Activated T-helper 17 cell treated with anti-CD3 and anti-CD28 coated beads, Interleukin-2, amount 50 U/mL, for 72 hours (primary cell): Measurements from ENCODE around the gene SLC24A1. TPM values are rescaled to one million over a fixed set of nuclear protein-coding genes. Genes with fewer than 3 reads are reported as not detected.
A peak's percentile ranks its signal among the peaks of the same experiment; 100 is the strongest.

Experiments
- ATAC-seq: fragments of 150-1000 bp; cut with Tn5 transposase; replicated peaks from 2 replicates; pipeline ENCODE4 v1.10.0; 2021; ENCODE audit warnings: mild to moderate bottlenecking, moderate library complexity
- H3K27ac Mint-ChIP-seq: one replicate; pipeline ENCODE4 v1.8.0; 2022; ENCODE audit warnings: mixed read lengths
- H3K27me3 Mint-ChIP-seq: one replicate; pipeline ENCODE4 v1.8.0; 2022; ENCODE audit warnings: mixed read lengths
- H3K36me3 Mint-ChIP-seq: one replicate; pipeline ENCODE4 v1.8.0; 2022; ENCODE audit warnings: low read depth, mild to moderate bottlenecking, mixed read lengths
- H3K4me1 Mint-ChIP-seq: one replicate; pipeline ENCODE4 v1.8.0; 2022; ENCODE audit warnings: mixed read lengths
- H3K4me3 Mint-ChIP-seq: one replicate; pipeline ENCODE4 v1.8.0; 2022; ENCODE audit warnings: mild to moderate bottlenecking, mixed read lengths
- H3K9me3 Mint-ChIP-seq: one replicate; pipeline ENCODE4 v1.8.0; 2022; ENCODE audit warnings: mixed read lengths
- total RNA-seq, 2 donors: library from RNA; stranded (reverse); gene quantifications; one replicate each; pipeline ENCODE4 v1.2.3, GENCODE V29; 2022

Gene SLC24A1
- total RNA-seq, 2 donors from 2014 or later: 2.9 to 3.3 TPM

DNA sequence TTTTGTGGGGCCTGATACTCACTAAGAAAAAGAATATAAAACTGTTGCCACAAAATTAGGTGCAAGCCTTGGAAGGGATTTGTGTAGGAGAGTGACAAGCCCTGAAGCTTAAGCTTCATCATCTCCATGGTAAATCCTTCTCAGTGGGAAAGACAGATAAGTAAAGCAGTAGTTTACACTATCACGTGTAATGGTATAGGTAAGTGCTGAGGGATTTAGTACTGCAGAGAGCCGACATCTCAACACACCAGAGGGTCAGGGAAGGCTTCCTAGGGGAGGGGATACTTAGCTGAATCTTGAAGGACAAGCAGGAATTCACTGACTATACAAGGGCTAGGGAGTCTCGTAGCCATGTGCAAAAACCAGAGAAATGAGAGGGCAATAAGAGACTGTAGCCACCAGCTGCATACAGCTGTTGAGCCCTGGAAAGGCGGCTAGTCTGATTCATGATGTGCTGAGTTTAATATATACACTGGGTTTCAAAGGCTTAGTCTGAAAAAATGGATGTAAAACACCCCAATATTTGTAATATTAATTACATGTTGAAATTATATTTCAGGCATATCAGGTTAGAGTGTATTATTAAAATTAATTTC lies 11.1 kb downstream of the SLC24A1 start:
- Mint-ChIP-seq H3K27ac (no peak overlapping the region), H3K9me3 (no peaks in the 10 kb centered on the region), H3K4me3 (no peak overlapping the region), H3K27me3 (no peaks in the 10 kb centered on the region), H3K4me1 (peaks cover 7% of the 10 kb centered on the region), H3K36me3 (no peaks in the 10 kb centered on the region)
- ATAC-seq: no peak

- no peak overlapping the region for H3K27ac Mint-ChIP-seq
- no peaks in the 10 kb centered on the region for H3K36me3 Mint-ChIP-seq
- H3K9me3 Mint-ChIP-seq: no peaks in the 10 kb centered on the region
- H3K4me1 Mint-ChIP-seq: peaks cover 11% of the 10 kb centered on the region
- H3K4me3 Mint-ChIP-seq: no peak overlapping the region
- ATAC-seq: no peak
- no peaks in the 10 kb centered on the region for H3K27me3 Mint-ChIP-seq
Measured at GRCh38 chr15:65633752-65634151, 12.0 kb downstream of the SLC24A1 start.

- no peaks in the 10 kb centered on the region for H3K36me3 Mint-ChIP-seq
- no peak for ATAC-seq
- H3K9me3 Mint-ChIP-seq: no peaks in the 10 kb centered on the region
- no peaks in the 10 kb centered on the region for H3K27me3 Mint-ChIP-seq
- H3K4me1 Mint-ChIP-seq: peaks cover 13% of the 10 kb centered on the region
- no peak overlapping the region for H3K4me3 Mint-ChIP-seq
- no peak overlapping the region for H3K27ac Mint-ChIP-seq
Measured at GRCh38 chr15:65634356-65634755, 12.6 kb downstream of the SLC24A1 start.

GRCh38 chr15:65638109-65638508 lies 16.4 kb downstream of the SLC24A1 start:
- no peaks in the 10 kb centered on the region for H3K36me3 Mint-ChIP-seq
- peak overlapping the region; percentile 39 for H3K27ac Mint-ChIP-seq
- no peak for ATAC-seq
- H3K9me3 Mint-ChIP-seq: no peaks in the 10 kb centered on the region
- H3K4me3 Mint-ChIP-seq: peak overlapping the region; percentile 34
- peaks cover 6% of the 10 kb centered on the region for H3K4me1 Mint-ChIP-seq
- no peaks in the 10 kb centered on the region for H3K27me3 Mint-ChIP-seq

- H3K27me3 Mint-ChIP-seq: no peaks in the 10 kb centered on the region
- ATAC-seq: peak; percentile 90
- peak overlapping the region; percentile 39 for H3K27ac Mint-ChIP-seq
- peak overlapping the region; percentile 34 for H3K4me3 Mint-ChIP-seq
- no peaks in the 10 kb centered on the region for H3K9me3 Mint-ChIP-seq
- H3K36me3 Mint-ChIP-seq: no peaks in the 10 kb centered on the region
- H3K4me1 Mint-ChIP-seq: peaks cover 6% of the 10 kb centered on the region
Measured at GRCh38 chr15:65638681-65639089, 16.9 kb downstream of the SLC24A1 start.

DNA sequence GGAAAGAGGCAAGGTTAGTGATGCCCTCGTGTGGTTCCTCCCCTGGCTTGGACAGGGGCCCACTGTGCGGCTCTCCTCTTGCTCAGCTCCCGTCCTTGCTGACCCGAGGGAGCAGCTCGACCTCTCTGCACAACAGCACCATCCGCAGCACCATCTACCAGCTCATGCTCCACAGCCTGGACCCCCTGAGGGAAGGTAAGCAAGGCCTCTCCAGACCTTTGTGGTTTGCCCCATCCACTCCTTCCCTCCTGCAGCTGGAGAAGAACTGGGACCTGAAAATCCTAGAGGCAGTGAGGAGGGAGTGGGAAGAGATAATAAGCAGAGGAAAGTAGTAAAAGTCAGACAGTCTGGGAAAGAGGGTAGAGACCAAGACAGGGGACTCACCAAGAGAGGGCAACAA lies 17.8 kb downstream of the SLC24A1 start:
- H3K4me3 Mint-ChIP-seq: no peak overlapping the region
- no peak overlapping the region for H3K27ac Mint-ChIP-seq
- no peaks in the 10 kb centered on the region for H3K27me3 Mint-ChIP-seq
- no peaks in the 10 kb centered on the region for H3K9me3 Mint-ChIP-seq
- H3K4me1 Mint-ChIP-seq: peaks cover 6% of the 10 kb centered on the region
- H3K36me3 Mint-ChIP-seq: no peaks in the 10 kb centered on the region
- ATAC-seq: no peak

DNA sequence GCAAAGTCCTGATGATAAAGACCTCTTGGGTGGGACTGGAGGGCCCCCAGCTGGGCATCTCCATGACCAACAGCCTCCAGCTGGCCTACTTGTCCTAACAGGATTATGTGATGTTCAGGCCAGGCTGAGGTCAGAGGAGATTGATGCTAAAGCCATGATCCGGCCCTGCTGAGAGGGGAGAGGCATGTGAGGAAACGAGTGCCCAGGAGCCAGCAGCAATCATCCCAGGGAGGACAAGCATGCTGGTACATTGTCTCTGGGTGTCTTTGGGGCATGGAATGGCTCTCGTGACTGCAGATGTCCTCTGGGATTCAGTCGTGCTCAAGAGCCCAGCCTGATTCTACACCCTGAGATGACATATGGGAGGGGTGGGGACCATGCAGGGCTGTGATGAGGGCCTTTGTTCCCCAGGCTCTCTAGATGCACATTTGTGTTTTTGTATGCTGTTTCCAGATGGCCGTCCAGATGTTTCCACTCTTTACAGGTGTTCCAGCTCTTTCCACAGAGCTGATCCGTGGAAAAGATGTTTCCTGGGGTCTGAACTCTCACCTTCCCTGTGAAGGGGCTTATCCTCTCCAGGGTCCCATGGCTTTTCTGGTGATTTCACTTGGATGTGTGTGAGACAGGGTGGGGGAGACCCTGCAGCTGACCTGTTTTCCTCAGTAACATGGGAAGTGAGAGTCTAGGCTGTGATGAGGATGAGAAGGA lies 20.2 kb downstream of the SLC24A1 start:
- no peak for ATAC-seq
- no peaks in the 10 kb centered on the region for H3K27me3 Mint-ChIP-seq
- no peaks in the 10 kb centered on the region for H3K36me3 Mint-ChIP-seq
- no peak overlapping the region for H3K27ac Mint-ChIP-seq
- peaks cover 6% of the 10 kb centered on the region for H3K4me1 Mint-ChIP-seq
- no peak overlapping the region for H3K4me3 Mint-ChIP-seq
- H3K9me3 Mint-ChIP-seq: no peaks in the 10 kb centered on the region

- H3K27ac Mint-ChIP-seq: no peak overlapping the region
- no peaks in the 10 kb centered on the region for H3K9me3 Mint-ChIP-seq
- peaks cover 6% of the 10 kb centered on the region for H3K4me1 Mint-ChIP-seq
- H3K4me3 Mint-ChIP-seq: no peak overlapping the region
- no peaks in the 10 kb centered on the region for H3K36me3 Mint-ChIP-seq
- ATAC-seq: no peak
- no peaks in the 10 kb centered on the region for H3K27me3 Mint-ChIP-seq
Measured at GRCh38 chr15:65642594-65642993, 20.9 kb downstream of the SLC24A1 start.

GRCh38 chr15:65644282-65644681 lies 22.5 kb downstream of the SLC24A1 start:
- H3K4me3 Mint-ChIP-seq: no peak overlapping the region
- H3K9me3 Mint-ChIP-seq: no peaks in the 10 kb centered on the region
- no peak for ATAC-seq
- H3K27me3 Mint-ChIP-seq: no peaks in the 10 kb centered on the region
- H3K27ac Mint-ChIP-seq: no peak overlapping the region
- no peaks in the 10 kb centered on the region for H3K4me1 Mint-ChIP-seq
- no peaks in the 10 kb centered on the region for H3K36me3 Mint-ChIP-seq

- H3K36me3 Mint-ChIP-seq: no peaks in the 10 kb centered on the region
- H3K9me3 Mint-ChIP-seq: no peaks in the 10 kb centered on the region
- H3K27ac Mint-ChIP-seq: peak overlapping the region; percentile 15
Measured at GRCh38 chr15:65645392-65645791, 23.7 kb downstream of the SLC24A1 start.

GRCh38 chr15:65646486-65646885 lies 24.7 kb downstream of the SLC24A1 start:
- no peak overlapping the region for H3K4me3 Mint-ChIP-seq
- no peaks in the 10 kb centered on the region for H3K9me3 Mint-ChIP-seq
- H3K4me1 Mint-ChIP-seq: peaks cover 6% of the 10 kb centered on the region
- ATAC-seq: no peak
- H3K27ac Mint-ChIP-seq: no peak overlapping the region
- no peaks in the 10 kb centered on the region for H3K36me3 Mint-ChIP-seq
- H3K27me3 Mint-ChIP-seq: no peaks in the 10 kb centered on the region

More at GRCh38 chr15:65645392-65645791, 23.7 kb downstream of the SLC24A1 start:
- Mint-ChIP-seq H3K4me1 (peaks cover 3% of the 10 kb centered on the region), H3K27me3 (no peaks in the 10 kb centered on the region), H3K4me3 (no peak overlapping the region)
- no peak for ATAC-seq

DNA sequence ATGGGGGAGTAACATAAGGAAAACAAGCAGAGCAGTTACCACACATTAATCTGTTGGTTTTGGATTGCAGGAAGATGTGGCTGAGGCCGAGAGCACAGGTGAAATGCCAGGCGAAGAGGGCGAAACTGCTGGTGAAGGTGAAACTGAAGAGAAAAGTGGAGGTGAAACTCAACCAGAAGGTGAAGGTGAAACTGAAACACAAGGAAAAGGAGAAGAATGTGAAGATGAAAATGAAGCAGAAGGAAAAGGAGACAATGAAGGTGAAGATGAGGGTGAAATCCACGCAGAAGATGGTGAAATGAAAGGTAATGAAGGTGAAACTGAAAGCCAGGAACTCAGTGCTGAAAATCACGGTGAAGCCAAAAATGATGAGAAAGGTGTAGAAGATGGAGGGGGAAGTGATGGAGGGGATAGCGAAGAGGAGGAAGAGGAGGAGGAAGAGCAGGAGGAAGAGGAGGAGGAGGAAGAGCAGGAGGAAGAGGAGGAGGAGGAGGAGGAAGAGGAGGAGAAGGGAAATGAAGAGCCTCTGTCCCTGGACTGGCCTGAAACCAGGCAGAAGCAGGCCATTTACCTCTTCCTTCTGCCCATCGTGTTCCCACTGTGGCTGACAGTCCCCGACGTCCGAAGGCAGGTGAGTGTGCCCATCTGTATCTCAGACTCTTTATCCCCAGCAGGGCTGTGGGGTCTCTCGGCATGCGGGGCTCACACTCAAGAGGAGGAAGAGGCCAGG lies 28.7 kb downstream of the SLC24A1 start:
- H3K36me3 Mint-ChIP-seq: peaks cover 37% of the 10 kb centered on the region
- H3K27me3 Mint-ChIP-seq: no peaks in the 10 kb centered on the region
- peaks cover 6% of the 10 kb centered on the region for H3K4me1 Mint-ChIP-seq
- peak overlapping the region; percentile 54 for H3K27ac Mint-ChIP-seq
- no peaks in the 10 kb centered on the region for H3K9me3 Mint-ChIP-seq
- H3K4me3 Mint-ChIP-seq: peak overlapping the region; percentile 13
- ATAC-seq: no peak

DNA sequence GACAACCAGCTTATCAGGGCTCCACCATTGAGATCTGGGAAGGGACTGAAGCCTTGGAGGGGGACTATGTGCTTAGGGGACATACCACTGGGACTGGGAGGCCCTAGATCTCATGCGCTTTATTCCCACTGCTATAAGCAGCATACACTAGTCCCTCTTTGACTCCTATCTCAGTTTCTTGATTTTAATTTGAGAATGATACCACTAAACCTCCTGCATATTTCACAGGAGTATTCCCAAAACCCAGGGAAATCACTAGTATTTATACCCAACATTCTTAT lies 29.2 kb downstream of the SLC24A1 start:
- Mint-ChIP-seq H3K27ac (no peak overlapping the region), H3K4me3 (no peak overlapping the region), H3K9me3 (no peaks in the 10 kb centered on the region), H3K36me3 (peaks cover 42% of the 10 kb centered on the region), H3K27me3 (no peaks in the 10 kb centered on the region), H3K4me1 (peaks cover 6% of the 10 kb centered on the region)
- ATAC-seq: no peak

GRCh38 chr15:65651831-65652749 lies 30.4 kb downstream of the SLC24A1 start:
- H3K9me3 Mint-ChIP-seq: no peaks in the 10 kb centered on the region
- H3K36me3 Mint-ChIP-seq: peaks cover 53% of the 10 kb centered on the region
- H3K27ac Mint-ChIP-seq: peak overlapping the region; percentile 34
- H3K4me3 Mint-ChIP-seq: no peak overlapping the region
- ATAC-seq: no peak
- no peaks in the 10 kb centered on the region for H3K27me3 Mint-ChIP-seq
- peaks cover 6% of the 10 kb centered on the region for H3K4me1 Mint-ChIP-seq
